ENCODE results near the gene CASP14.

- TF ChIP-seq POLR2AphosphoS5 (IDR thresholded peaks at IDR 0.05; ENCODE audit: low read depth, low read length): no peak
- TF ChIP-seq POLR2A (IDR thresholded peaks at IDR 0.05; ENCODE audit: low read depth, low read length): no peak
Observed at GRCh38 chr19:15045506-15045905, 3.8 kb upstream of the CASP14 start.

Data from GM12892 (cell line).